HG03460 (cell line): ENCODE data around the gene SERPINB6.
"Not testable (repeated sequence)": the region's sequence is repeated elsewhere in the genome, so short reads cannot be mapped to it uniquely, and the experiment has no call there.

Experiments used
- ATAC-seq: cut with Tn5 transposase; IDR thresholded peaks from one replicate; pipeline ENCODE4 v1.9.1; 2021; ENCODE audit not compliant: unreplicated experiment

The SERPINB6 gene

DNA sequence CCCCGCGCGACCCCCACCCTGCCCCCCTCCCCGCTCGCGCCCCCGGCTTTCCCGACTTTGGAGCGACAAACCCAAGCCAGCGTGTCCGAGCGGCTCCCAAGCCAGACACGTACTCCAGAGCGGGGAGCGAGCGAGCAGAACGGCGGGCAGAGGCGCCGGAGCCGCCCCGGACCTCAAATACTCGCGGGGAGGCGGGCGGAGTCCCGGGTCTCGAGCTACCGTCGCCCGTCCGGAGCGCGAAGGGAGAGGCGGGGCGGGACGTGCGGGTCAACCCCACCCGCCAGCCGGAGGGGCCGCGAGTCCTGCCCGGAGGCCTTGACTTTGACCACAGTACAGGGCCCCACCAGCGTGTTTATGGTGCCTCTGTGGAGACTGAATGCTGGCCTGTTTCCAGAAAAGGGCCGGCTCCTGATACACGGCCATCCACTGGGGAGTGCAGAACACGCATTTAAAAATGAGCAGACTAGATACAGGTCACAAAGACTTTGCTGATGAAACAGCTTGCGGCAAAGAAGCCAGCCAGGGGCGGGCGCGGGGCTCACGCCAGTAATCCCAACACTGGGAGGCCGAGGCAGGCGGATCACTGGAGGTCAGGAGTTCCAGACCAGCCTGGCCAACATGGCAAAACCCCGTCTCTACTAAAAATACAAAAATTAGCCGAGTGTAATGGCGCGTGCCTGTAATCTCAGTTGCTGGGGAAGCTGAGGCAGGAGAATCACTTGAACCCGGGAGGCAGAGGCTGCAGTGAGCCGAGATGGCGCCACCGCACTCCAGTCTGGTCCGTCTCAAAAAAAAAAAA, at the start of gene SERPINB6:
Gene SERPINB6 (minus strand): TSS at position 148 of the 799 bp plus-strand sequence. CDS start 12,235 bp downstream, outside the sequence.
- no peak for ATAC-seq

DNA sequence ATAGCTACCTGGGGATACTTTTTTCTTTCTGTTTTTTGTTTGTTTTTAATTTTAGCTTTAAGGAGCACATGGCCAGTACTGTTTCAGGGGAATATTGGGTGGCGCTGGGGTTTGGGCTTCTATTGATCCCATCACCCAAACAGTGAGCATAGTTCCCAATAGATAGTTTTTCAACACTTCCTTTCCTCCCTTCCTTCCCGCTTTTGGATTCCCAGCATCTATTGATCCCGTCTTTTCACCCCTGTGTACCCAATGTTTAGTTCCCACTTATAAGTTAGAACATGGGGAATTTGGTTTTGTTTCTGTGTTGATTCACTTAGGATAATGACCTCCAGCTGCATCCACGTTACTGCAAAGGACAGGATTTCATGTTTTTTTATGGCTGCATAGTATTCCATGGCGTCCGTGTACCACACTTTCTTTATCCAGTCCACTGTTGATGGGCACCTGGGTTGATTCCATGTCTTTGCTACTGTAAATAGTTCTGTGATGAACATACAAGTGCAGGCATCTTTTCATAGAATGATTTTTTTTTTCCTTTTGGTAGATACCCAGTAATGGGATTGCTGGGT, 48.5 kb upstream of the SERPINB6 start:
- ATAC-seq: no peak

DNA sequence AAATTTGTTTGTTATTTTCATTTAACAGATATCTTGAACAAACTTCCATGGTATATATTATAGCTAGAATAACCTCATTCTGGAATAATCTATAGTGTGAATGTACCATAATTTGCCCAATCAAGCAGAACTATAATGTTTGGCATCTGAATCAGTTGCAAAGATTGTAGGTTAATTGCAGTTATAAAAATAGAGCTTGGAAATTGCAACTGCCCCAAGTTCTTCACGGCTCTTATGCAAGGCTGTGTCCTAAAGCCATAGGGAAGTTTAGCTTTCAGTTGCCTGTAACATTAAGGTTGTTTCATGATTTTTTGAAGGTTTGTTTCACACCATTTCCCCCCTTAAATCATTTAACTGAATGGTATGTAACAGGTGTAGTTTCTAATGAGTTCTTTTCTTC, 47.7 kb upstream of the SERPINB6 start:
- no peak for ATAC-seq

DNA sequence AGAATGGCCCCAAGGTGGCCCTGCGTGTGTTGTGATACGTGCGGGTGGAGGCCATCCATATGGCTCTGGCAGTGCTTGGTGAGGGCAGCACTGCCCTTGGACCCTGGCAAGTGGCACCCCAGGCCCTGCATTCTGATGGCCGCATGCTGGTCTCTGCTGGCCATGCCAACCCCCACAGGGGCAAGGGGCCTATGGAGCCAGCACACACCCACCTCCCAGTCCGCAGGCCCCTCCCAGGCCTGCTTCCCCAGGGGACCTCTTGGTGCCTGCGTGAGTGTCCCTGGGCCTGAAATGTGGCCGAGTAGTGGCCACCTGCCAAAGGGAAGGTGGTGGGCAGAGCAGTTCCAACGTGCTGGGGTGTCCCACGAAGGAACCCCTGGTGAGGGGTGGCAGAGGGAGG, 45.9 kb upstream of the SERPINB6 start:
- no peak for ATAC-seq

DNA sequence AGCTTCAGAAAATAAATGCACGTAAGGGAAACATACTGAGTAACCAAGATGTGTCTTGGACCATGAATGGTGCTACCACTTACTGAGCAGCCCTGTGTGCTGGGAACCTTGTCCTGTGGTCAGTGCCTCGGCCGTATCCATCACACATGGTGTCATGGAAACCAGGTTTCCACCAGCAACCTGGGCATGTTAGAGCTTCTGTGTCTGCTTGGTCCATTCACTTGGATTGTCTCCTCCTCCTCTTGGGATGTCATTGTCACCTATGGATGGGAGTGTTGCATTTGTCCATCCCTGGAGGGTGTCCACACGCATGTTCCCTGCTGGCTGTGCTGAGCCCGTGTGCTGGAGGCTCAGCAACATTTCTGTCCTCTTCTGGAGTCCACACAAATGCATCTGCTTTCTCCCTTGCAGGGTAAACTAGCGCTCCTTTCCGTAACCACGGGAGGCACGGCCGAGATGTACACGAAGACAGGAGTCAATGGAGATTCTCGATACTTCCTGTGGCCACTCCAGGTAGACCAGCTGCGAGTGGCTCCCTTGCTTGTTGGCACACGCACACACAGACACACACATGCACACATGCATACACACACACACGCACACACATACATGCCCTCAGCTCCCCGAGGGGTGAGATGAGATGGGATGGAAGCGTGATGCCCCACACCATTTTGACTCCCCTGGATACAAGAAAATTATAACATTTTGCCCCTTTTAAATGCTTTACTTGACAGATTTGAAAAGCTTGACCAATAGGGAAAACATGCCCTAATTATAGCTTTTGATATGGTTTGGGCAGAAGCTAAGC, 45.3 kb upstream of the SERPINB6 start:
- no peak for ATAC-seq

DNA sequence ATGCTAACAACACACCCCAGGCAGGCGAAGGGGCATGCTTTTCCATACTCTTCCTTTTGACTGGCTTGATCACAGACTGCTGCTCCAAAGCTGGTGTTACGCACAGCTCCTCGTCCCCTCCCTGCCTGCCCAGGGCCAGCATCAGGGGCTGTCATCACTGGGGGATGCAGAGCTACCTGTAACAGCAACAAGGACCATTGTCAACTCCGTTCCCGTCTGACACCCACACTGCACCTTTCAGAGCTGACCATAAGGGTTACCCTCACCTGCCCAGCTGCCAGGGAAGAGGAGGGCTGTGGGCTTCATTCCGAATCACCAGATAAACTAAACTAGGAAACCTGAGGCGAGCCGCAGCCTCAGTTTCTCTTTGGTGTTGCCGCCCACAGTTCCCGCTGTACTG, 43.8 kb upstream of the SERPINB6 start:
- ATAC-seq: no peak

DNA sequence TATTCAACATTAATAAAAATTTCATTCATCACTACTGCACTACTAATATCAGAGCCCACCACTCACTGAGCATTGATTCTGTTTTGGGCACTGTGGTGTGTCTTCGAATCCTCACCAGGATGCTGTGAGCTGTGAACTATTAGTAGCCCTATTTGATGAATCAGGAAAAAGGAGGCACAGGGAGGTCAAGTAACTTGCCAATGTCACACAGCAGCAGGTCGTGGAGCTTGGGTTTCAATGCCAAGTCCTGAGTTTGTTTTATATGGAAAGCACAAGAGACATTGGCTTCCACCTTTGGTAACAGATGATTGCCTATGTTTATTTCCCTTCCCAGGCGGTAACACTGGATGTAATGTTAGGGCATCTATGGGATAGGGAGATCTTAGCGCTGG, 43.3 kb upstream of the SERPINB6 start:
- ATAC-seq: no peak

DNA sequence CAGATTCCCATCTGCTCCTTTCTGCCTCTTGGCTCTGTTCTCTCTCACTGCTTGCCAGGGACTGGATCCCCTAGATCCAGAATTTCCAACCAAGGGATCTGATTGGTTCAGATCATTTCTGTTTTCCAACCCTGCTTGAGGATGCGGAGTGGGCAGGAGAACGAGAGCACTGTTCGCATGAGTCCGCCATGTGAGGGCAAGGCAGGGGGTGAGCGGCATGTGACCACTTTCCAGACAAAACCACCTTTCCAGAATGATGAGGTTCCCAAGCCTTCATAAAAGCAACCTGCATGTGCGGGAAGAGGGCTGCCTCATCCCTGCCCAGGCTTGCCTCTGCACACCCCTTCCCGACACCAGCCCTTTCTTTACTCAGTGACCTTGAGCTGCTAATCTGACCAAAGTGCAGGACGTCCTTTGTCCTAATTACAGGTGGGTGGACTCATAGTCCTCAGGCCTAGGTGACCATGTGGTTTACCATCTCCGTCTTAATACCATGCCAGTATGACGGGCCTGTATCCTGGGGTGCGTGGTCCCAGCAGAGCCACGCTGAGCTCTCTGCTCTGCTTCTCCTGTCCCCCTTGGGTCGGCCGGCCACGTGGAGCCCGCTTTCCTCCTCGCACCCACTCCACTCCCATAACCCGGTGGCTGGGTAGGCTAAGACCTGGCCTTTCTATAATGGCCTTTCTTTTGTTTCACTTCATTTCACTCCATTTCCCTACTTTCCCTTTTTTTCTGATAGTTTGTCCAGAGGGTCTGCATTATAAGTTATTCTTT, 42.7 kb upstream of the SERPINB6 start:
- no peak for ATAC-seq

DNA sequence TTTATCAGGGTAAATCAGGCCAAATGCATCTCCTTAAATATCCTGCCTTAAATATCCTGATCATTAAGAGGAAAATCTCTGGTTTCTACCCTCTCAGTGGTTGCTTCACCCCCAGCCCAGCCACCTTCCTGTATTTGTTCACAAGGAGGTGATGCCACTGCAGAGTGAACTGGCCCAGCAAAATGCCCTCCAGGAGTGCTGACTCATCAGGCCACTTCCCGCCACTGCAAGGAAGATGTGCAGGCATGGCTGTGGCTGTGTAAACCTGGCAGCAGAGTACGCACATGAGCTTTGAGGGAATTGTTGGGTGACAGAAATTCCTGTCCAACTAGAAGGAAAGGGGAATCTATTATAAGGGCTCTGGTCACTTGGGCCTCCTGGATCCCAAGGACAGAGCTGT, 42.1 kb upstream of the SERPINB6 start:
- no peak for ATAC-seq

DNA sequence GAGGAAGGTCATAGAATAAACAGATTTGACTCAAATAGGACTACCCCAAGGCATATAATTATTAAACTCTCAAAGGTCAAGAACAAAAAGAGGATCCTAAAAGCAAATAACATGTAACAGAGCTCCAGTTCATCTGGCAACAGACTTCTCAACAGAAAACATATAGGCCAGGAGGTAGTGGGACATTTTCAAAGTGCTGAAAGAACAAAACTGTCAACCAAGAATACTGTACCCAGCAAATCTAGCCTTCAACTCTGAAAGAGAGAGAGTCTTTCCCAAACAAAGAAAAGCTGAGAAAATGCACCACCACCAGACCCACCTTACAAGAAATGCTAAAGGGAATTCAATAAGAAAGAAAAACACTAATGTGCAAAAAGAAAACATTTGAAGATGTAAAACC, 40.2 kb upstream of the SERPINB6 start:
- ATAC-seq: no peak

DNA sequence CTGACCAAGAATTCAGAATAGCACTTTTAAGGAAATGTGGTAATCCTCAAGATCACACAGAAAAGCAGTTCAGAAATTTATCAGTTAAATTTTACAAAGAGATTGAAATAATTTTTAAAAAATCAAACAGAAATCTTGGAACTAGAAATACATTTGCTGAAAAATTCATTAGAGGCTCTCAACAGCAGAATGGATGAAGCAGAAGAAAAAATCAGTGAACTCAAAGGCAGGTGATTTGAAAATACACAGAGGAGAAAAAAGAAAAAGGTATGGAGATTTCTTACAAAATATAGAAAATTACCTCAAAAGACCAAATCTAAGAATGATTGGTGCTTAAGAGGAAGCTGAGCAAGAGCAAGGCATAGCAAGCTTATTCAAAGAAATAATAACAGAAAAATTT, 39.8 kb upstream of the SERPINB6 start:
- no peak for ATAC-seq

DNA sequence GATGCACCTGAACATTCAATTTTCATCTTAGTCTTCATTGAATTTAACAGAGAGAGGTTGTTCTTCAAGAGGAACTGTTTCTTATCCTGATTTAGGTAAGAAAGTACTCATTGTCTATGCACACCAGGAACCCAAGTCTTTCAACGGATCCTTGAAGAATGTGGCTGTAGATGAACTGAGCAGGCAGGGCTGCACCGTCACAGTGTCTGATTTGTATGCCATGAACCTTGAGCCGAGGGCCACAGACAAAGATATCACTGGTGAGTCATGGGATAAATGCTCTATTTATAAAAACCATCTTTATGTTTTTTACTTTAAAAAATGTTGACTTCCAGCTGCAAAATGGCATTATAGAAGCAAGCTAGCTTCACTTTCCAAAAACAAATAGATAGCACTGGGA, 38.6 kb upstream of the SERPINB6 start:
- ATAC-seq: no peak

DNA sequence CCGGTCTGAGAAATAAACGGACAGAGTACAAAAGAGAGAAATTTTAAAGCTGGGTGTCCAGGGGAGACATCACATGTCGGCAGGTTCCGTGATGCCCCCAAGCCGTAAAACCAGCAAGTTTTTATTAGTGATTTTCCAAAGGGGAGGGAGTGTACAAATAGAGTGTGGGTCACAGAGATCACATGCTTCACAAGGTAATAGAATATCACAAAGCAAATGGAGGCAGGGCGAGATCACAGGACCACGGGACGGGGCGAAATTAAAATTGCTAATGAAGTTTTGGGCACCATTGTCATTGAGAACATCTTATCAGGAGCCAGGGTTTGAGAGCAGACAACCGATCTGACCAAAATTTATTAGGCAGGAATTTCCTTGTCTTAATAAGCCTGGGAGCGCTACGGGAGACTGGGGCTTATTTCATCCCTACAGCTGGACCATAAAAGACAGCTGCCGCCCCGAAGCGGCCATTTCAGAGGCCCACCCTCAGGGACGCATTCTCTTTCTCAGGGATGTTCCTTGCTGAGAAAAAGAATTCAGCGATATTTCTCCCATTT, 37.4 kb upstream of the SERPINB6 start:
- ATAC-seq: not testable (repeated sequence)

DNA sequence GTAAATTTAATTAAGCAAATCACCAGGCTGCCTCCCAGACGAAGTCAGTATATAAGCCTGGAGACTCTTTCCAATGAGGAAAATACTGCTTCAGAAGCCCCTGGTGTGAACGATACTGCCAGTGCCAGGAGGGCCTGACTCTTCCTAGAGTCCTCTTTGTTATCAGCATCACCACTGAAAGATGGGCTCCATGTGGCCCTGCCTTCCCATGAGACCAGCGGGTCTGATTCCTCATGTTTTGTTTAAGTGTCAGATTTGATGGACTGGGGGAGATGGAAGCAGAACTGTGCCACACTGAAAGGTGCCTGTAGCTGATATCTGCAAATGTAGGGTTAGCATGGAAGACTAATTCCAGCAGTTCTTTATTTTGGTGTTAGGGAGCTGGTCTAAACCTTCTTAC, 36.2 kb upstream of the SERPINB6 start:
- ATAC-seq: no peak

DNA sequence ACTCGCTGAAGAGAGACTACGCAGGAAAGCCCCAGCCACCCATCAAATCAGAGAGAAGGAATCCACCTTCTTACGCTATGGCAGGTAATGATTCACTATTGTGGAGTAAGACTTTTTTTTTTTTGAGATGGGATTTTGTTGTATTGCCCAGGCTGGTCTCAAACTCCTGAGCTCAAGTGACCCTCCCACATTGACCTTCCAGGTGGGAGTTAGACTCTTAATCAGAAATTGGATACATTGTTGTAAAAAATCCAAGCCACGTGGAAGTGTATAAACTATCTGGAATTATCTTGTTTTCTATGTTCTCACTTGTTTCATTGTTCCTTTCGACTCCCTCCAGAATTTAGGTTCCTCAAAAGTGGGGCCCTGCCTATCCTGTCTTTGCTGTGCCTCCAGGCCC, 35.1 kb upstream of the SERPINB6 start:
- no peak for ATAC-seq

DNA sequence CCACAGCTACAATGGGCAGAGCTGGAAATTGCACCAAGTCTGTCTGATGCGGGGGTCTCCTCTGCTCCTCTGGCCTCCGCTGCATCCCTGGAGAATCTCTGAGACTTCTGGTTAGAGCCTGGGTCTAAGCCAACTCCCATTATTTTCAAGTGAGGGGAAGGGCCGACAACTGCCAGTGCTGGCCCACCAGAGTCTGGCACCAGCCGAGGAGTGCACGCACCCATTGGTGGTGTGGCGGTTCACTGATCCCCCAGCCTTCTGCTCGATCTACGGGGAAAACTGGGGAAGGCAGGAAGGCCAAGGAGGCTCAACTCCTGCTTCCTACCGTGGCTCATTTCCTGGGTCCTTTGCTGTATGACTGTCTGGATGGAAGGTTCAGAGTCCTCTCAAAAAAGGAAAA, 34.5 kb upstream of the SERPINB6 start:
- no peak for ATAC-seq

DNA sequence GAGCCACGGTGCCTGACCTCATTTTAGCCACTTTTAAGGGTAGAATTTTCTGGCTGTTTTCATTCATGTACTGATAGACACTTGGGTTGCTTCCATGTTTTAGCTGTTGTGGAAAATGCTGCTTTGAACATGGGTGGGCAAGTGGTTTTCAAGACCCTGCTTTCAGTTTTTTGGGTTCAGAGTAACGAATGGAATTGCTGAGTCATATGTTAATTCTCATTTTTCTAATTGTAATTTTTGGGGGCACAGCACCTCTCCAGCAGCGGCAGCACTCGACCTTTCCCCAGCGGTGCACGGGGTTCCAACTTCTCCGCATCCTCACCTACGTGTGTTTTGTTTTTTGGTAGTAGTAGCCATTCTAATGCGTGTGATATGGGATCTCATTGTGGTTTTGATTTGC, 33.7 kb upstream of the SERPINB6 start:
- ATAC-seq: no peak

DNA sequence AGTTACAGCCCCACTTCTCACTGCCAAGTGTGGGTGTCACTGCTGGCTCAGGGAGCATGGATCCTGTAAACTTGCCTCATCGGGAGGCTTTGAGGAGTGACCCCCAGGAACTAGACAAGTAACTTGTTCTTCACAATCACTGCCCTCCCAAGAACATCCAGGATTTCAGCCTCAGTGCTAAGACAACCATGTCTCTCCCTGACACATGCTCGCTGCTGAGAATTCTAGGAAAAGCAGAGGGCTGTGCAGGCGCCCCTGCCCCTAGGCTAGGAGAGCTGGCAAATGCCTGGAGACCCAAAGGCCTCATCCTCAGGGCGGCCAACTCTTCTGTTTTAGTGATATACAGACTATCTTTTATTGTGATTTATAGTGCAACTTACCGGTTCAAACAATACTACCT, 31.9 kb upstream of the SERPINB6 start:
- not testable (repeated sequence) for ATAC-seq

DNA sequence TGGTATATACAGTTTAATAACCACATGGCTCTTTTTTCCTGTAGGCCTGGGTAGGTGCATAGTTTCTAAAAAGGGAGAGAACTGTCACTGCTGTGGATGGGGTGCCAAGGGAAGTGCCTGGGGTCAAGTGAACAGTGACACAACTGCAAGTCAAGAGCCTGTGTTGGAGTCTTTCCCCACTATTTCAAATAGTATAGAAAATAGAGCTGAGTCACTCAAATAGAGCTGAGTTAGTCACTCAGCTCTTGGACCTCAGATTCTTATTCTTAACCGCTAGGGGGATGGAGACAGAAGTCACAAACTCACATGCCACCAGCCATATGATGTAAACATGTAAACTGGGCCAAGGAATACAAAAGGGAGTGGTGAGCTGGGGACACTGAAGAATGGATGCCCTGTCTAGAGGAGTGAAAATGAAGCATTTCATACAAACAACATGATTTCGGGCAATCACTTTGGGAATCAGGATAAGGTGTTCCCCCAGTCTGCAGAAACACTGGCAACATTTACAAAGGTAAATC, 30.5 kb upstream of the SERPINB6 start:
- ATAC-seq: no peak

DNA sequence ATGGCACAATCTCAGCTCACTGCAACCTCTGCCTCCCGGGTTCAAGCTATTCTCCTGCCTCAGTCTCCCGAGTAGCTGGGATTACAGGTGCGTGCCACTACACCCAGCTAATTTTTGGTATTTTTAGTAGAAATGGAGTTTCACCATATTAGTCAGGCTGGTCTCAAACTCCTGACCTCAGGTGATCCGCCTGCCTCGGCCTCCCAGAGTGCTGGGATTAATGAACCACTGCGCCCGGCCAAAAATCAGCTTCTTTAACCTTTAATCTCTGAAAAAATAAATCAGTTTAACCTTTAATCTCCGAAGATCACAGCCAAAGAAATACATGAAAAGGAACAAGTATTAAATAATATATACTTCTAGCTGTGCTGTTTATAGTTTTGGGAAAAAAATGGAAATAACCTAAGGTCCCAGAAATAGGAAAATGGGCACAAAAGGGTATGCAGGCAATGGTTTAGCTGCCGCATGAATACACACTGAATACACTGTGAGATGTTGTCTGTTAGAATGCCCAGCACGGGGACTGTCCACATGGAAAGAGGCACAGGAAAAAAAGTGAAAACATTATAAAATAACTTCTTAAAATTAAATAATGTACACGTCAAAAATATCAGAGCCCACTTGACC, 29.9 kb upstream of the SERPINB6 start:
- ATAC-seq: no peak
